ENCODE data around the gene PRUNE2.

The PRUNE2 gene

DNA sequence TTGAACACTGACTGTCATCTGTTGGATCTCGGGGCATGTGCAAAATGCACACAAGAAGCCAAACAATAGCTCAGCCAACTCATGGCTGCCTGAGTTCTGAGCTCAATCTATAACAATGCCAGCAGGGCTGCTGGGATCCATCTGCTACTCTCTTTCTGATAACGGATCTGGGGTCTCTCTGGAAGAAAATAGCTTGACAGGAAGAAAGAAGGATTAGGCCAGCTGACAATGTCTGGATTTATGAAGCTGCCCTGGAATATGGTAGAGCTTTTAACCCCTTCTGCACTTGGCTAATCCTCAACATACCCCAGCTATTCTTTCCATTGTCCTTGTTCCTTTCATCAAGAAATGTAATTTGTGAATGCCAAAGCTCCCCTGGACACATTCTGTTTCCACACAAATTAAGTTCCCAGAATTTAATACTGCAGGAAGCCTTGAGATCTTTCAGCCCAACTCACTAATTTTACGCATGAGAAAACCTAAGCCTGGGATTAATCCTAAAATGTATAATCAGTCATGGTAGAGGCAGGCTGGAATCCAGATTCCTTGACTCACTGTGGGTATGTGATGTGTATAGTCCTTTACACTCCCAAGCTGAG, 204.4 kb downstream of the PRUNE2 start:
- H3K27me3 ChIP-seq (replicated peaks in 2 of 5; ENCODE audit: control insufficient read depth in 4 of 5, insufficient read depth in 5 of 5, low read length in 4 of 5): peaks cover 0 to 5% (median 2%) of the 10 kb centered on the region in 5 experiments
- CTCF ChIA-PET: interaction anchor here (0.8 to 6.7 kb wide), 8 partner anchors 9 to 294 kb away, joined by 3 to 75 read pairs (median 3); no protein-coding TSS in a partner anchor
- no peaks in the 10 kb centered on the region for H3K9me3 ChIP-seq (ENCODE audit: control extremely low read depth in 1 of 5, control insufficient read depth in 4 of 5, insufficient read depth in 2 of 5, low read depth in 1 of 5, low read length in 4 of 5)
- H3K36me3 ChIP-seq (ENCODE audit: control insufficient read depth in 4 of 4, insufficient read depth in 4 of 4, low read length in 3 of 4): no peaks in the 10 kb centered on the region
- no peak for DNase-seq
- POLR2A ChIA-PET: no interaction called here
- no peak overlapping the region for H3K27ac ChIP-seq (ENCODE audit: insufficient read depth in 1 of 2, low read depth in 1 of 2, low read length in 2 of 2, poor library complexity in 1 of 2, severe bottlenecking in 2 of 2)
- peaks cover 0 to 5% (median 2%) of the 10 kb centered on the region in 4 experiments for H3K4me1 ChIP-seq (ENCODE audit: control extremely low read depth in 1 of 4, control insufficient read depth in 4 of 4, insufficient read depth in 4 of 4, low read length in 3 of 4)
- WGBS (ENCODE audit: insufficient coverage): 100% methylated on average over 2 of the region's 3 CpGs
- H3K4me3 ChIP-seq (ENCODE audit: control insufficient read depth in 1 of 7, extremely low read depth in 1 of 7, insufficient read depth in 4 of 7, low read depth in 2 of 7, low read length in 6 of 7): no peak overlapping the region

DNA sequence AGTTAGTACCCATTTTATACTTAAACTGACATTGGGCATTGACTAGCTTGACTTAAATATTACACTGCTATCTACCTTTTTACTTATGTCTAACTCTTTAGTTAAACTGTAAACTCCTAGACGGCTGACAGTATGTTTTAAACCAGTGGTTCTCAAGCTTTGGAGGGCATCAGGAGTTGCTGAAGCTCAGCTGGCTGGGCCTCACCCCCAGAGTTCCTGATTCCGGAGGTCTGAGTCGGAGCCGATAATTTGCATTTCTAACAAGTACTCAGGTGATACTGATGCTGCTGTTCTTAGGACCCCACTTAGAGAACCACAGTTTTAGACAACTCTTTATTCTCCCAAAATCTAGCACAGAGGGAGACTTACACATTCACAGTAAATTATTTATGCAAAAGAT, 205.0 kb downstream of the PRUNE2 start:
- 100% methylated on average over 1 of the region's 4 CpGs for WGBS (ENCODE audit: insufficient coverage)
- ChIA-PET CTCF (interaction anchor here (0.8 to 6.7 kb wide), 9 partner anchors 9 to 297 kb away, joined by 3 to 75 read pairs (median 3); no protein-coding TSS in a partner anchor), POLR2A (no interaction called here)
- Histone ChIP-seq H3K9me3 (ENCODE audit: control extremely low read depth in 1 of 5, control insufficient read depth in 4 of 5, insufficient read depth in 2 of 5, low read depth in 1 of 5, low read length in 4 of 5) (no peaks in the 10 kb centered on the region), H3K36me3 (ENCODE audit: control insufficient read depth in 4 of 4, insufficient read depth in 4 of 4, low read length in 3 of 4) (no peaks in the 10 kb centered on the region), H3K4me1 (ENCODE audit: control extremely low read depth in 1 of 4, control insufficient read depth in 4 of 4, insufficient read depth in 4 of 4, low read length in 3 of 4) (peaks cover 0 to 5% (median 2%) of the 10 kb centered on the region in 4 experiments), H3K4me3 (ENCODE audit: control insufficient read depth in 1 of 7, extremely low read depth in 1 of 7, insufficient read depth in 4 of 7, low read depth in 2 of 7, low read length in 6 of 7) (no peak overlapping the region), H3K27me3 (replicated peaks in 2 of 5; ENCODE audit: control insufficient read depth in 4 of 5, insufficient read depth in 5 of 5, low read length in 4 of 5) (peaks cover 0 to 3% (median 0%) of the 10 kb centered on the region in 5 experiments), H3K27ac (ENCODE audit: insufficient read depth in 1 of 2, low read depth in 1 of 2, low read length in 2 of 2, poor library complexity in 1 of 2, severe bottlenecking in 2 of 2) (no peak overlapping the region)
- DNase-seq: no peak

DNA sequence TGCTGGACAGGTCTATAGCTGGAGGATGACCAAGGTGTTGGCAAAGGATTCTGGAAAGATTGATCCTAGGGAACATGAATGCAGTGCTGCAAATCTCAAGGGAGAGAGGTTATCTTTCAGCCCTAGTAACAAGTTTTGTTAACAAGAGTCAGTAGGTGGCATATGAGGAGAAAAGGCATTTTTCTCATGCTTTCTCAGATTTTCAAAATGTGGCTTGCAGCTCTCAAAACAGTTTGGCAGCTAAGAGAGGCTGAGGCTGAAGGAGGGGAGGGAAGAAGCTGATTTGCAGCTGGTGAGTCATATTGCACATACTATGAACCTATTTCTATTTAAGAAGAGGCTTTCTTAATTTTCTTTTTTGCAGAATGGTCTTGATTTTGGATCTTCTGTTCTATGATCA, 205.9 kb downstream of the PRUNE2 start:
- Histone ChIP-seq H3K27me3 (replicated peaks in 2 of 5; ENCODE audit: control insufficient read depth in 4 of 5, insufficient read depth in 5 of 5, low read length in 4 of 5) (no peaks in the 10 kb centered on the region), H3K4me1 (ENCODE audit: control extremely low read depth in 1 of 4, control insufficient read depth in 4 of 4, insufficient read depth in 4 of 4, low read length in 3 of 4) (peaks cover 0 to 3% (median 2%) of the 10 kb centered on the region in 4 experiments), H3K27ac (ENCODE audit: insufficient read depth in 1 of 2, low read depth in 1 of 2, low read length in 2 of 2, poor library complexity in 1 of 2, severe bottlenecking in 2 of 2) (no peak overlapping the region), H3K36me3 (ENCODE audit: control insufficient read depth in 4 of 4, insufficient read depth in 4 of 4, low read length in 3 of 4) (no peaks in the 10 kb centered on the region), H3K9me3 (ENCODE audit: control extremely low read depth in 1 of 5, control insufficient read depth in 4 of 5, insufficient read depth in 2 of 5, low read depth in 1 of 5, low read length in 4 of 5) (no peaks in the 10 kb centered on the region), H3K4me3 (ENCODE audit: control insufficient read depth in 1 of 7, extremely low read depth in 1 of 7, insufficient read depth in 4 of 7, low read depth in 2 of 7, low read length in 6 of 7) (no peak overlapping the region)
- DNase-seq: peak in 2 of 3 donors; percentile 23 to 57
- ChIA-PET POLR2A (no interaction called here), CTCF (interaction anchor here (1.0 to 1.4 kb wide), 9 partner anchors 8 to 299 kb away, joined by 3 to 5 read pairs (median 4); no protein-coding TSS in a partner anchor)

DNA sequence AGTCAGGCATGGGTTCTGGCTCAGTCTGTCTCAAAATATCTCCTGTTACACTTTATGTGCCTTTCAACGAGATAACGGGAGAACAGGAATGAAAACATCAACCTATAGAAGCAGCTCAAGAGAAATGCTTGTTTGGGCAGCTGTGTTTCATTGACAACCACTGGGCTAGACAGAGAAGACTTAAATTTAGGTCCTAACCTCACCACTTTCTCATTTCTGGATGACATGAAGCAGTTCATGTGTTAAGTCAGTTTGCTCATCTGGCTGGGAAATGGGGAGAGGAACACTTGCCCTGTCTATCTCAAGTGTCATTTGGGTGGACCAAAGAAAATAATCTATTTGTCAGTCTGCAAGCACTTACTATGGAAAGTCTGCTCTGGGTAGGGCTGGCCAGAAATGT, 208.4 kb downstream of the PRUNE2 start:
- Histone ChIP-seq H3K27me3 (replicated peaks in 2 of 5; ENCODE audit: control insufficient read depth in 4 of 5, insufficient read depth in 5 of 5, low read length in 4 of 5) (no peaks in the 10 kb centered on the region), H3K27ac (ENCODE audit: insufficient read depth in 1 of 2, low read depth in 1 of 2, low read length in 2 of 2, poor library complexity in 1 of 2, severe bottlenecking in 2 of 2) (no peak overlapping the region), H3K4me3 (ENCODE audit: control insufficient read depth in 1 of 7, extremely low read depth in 1 of 7, insufficient read depth in 4 of 7, low read depth in 2 of 7, low read length in 6 of 7) (no peak overlapping the region), H3K4me1 (ENCODE audit: control extremely low read depth in 1 of 4, control insufficient read depth in 4 of 4, insufficient read depth in 4 of 4, low read length in 3 of 4) (peaks cover 0 to 7% (median 5%) of the 10 kb centered on the region in 4 experiments), H3K36me3 (ENCODE audit: control insufficient read depth in 4 of 4, insufficient read depth in 4 of 4, low read length in 3 of 4) (no peaks in the 10 kb centered on the region), H3K9me3 (ENCODE audit: control extremely low read depth in 1 of 5, control insufficient read depth in 4 of 5, insufficient read depth in 2 of 5, low read depth in 1 of 5, low read length in 4 of 5) (no peaks in the 10 kb centered on the region)
- no peak for DNase-seq
- WGBS (ENCODE audit: insufficient coverage): 83% methylated on average over 2 of the region's 2 CpGs
- ChIA-PET CTCF (no interaction called here), POLR2A (no interaction called here)

DNA sequence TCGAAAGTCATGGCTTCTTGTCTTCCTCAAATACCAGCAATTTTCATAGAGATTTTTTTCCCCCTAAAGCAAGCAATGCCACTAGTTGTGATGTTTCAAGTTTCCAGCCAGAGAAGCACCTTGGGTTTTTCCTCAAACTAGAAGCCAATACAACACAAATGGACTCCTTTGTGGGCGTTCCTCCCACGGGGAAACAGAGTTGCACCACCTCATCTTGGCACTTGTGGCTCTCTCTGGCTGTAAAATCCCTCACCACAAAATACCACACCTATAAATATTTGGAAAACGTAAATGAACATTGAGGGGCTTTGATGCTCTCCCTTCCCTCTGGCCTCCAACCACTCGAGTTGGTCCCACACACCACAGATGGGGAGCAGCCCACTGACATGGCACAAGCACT, 208.8 kb downstream of the PRUNE2 start:
- ChIA-PET POLR2A (no interaction called here), CTCF (no interaction called here)
- Histone ChIP-seq H3K36me3 (ENCODE audit: control insufficient read depth in 4 of 4, insufficient read depth in 4 of 4, low read length in 3 of 4) (no peaks in the 10 kb centered on the region), H3K27ac (ENCODE audit: insufficient read depth in 1 of 2, low read depth in 1 of 2, low read length in 2 of 2, poor library complexity in 1 of 2, severe bottlenecking in 2 of 2) (no peak overlapping the region), H3K4me1 (ENCODE audit: control extremely low read depth in 1 of 4, control insufficient read depth in 4 of 4, insufficient read depth in 4 of 4, low read length in 3 of 4) (peaks cover 0 to 10% (median 6%) of the 10 kb centered on the region in 4 experiments), H3K27me3 (replicated peaks in 2 of 5; ENCODE audit: control insufficient read depth in 4 of 5, insufficient read depth in 5 of 5, low read length in 4 of 5) (no peaks in the 10 kb centered on the region), H3K4me3 (ENCODE audit: control insufficient read depth in 1 of 7, extremely low read depth in 1 of 7, insufficient read depth in 4 of 7, low read depth in 2 of 7, low read length in 6 of 7) (no peak overlapping the region), H3K9me3 (ENCODE audit: control extremely low read depth in 1 of 5, control insufficient read depth in 4 of 5, insufficient read depth in 2 of 5, low read depth in 1 of 5, low read length in 4 of 5) (no peaks in the 10 kb centered on the region)
- 94% methylated on average over 5 of the region's 5 CpGs for WGBS (ENCODE audit: insufficient coverage)
- DNase-seq: no peak

DNA sequence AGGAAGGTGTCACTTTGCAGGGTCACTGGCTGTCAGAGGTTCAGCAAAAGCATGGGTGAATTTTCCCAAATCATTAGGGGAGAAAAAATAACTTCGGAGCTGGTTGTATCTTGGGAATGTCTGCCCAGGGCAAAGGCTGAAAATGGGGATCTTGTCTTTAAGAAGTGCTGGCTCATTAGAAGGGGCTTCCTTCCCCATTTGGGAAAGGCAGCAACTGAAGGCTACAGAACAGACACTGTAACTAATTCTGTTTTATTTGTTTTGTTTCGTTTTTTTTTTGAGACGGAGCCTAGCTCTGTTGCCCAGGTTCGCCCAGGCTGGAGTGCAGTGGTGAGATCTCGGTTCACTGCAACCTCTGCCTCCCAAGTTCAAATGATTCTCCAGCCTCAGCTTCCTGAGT, 212.0 kb downstream of the PRUNE2 start:
- Histone ChIP-seq H3K36me3 (ENCODE audit: control insufficient read depth in 4 of 4, insufficient read depth in 4 of 4, low read length in 3 of 4) (no peaks in the 10 kb centered on the region), H3K4me1 (ENCODE audit: control extremely low read depth in 1 of 4, control insufficient read depth in 4 of 4, insufficient read depth in 4 of 4, low read length in 3 of 4) (peaks cover 9 to 12% (median 10%) of the 10 kb centered on the region in 4 experiments), H3K4me3 (ENCODE audit: control insufficient read depth in 1 of 7, extremely low read depth in 1 of 7, insufficient read depth in 4 of 7, low read depth in 2 of 7, low read length in 6 of 7) (peak overlapping the region in 1 of 7 experiments; percentile 21), H3K9me3 (ENCODE audit: control extremely low read depth in 1 of 5, control insufficient read depth in 4 of 5, insufficient read depth in 2 of 5, low read depth in 1 of 5, low read length in 4 of 5) (no peaks in the 10 kb centered on the region), H3K27me3 (replicated peaks in 2 of 5; ENCODE audit: control insufficient read depth in 4 of 5, insufficient read depth in 5 of 5, low read length in 4 of 5) (peaks cover 0 to 4% (median 0%) of the 10 kb centered on the region in 5 experiments), H3K27ac (ENCODE audit: insufficient read depth in 1 of 2, low read depth in 1 of 2, low read length in 2 of 2, poor library complexity in 1 of 2, severe bottlenecking in 2 of 2) (no peak overlapping the region)
- WGBS (ENCODE audit: insufficient coverage): 13% methylated on average over 5 of the region's 5 CpGs
- ChIA-PET CTCF (interaction anchor here (0.9 to 4.2 kb wide), 5 partner anchors 10 to 291 kb away, joined by 3 to 28 read pairs (median 6); no protein-coding TSS in a partner anchor), POLR2A (no interaction called here)
- peak in 2 of 3 donors; percentile 28 to 43 for DNase-seq

DNA sequence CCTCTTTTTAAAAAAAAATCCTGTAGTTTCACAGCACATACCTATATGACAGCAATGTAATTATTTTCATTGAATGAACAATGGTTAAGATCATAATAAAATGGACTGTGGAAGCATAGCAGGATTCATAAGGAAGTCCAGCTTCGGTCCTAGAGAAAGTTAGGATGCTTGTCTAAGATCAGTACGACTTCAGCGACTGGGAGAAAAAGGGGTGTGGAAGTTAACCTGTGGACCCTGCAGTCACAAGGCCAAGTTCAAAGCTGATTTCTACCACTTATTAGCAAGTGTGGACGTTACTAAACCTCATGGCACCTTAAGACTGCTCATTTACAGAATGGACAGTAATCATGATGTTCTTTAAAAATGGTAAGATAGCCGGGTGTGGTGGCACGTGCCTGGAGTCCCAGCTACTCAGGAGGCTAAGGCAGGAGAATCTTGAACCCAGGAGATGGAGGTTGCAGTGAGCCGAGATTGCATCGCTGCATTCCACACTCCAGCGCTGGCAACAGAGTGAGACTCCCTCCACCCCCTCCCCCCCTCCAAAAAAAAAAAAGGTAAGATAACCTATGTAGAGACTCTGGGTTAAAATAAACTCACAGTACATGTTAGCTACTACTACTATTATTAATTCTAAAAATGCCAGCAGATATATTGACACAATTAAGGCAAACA, 213.3 kb downstream of the PRUNE2 start:
- DNase-seq: no peak
- H3K4me3 ChIP-seq (ENCODE audit: control insufficient read depth in 1 of 7, extremely low read depth in 1 of 7, insufficient read depth in 4 of 7, low read depth in 2 of 7, low read length in 6 of 7): peak overlapping the region in 1 of 7 experiments; percentile 65
- ChIA-PET CTCF (interaction anchor here (1.7 to 4.2 kb wide), 3 partner anchors 7 to 246 kb away, joined by 5 to 28 read pairs (median 6); no protein-coding TSS in a partner anchor), POLR2A (no interaction called here)
- no peaks in the 10 kb centered on the region for H3K36me3 ChIP-seq (ENCODE audit: control insufficient read depth in 4 of 4, insufficient read depth in 4 of 4, low read length in 3 of 4)
- H3K4me1 ChIP-seq (ENCODE audit: control extremely low read depth in 1 of 4, control insufficient read depth in 4 of 4, insufficient read depth in 4 of 4, low read length in 3 of 4): peaks cover 9 to 12% (median 10%) of the 10 kb centered on the region in 4 experiments
- no peaks in the 10 kb centered on the region for H3K9me3 ChIP-seq (ENCODE audit: control extremely low read depth in 1 of 5, control insufficient read depth in 4 of 5, insufficient read depth in 2 of 5, low read depth in 1 of 5, low read length in 4 of 5)
- WGBS (ENCODE audit: insufficient coverage): 94% methylated on average over 3 of the region's 9 CpGs
- H3K27ac ChIP-seq (ENCODE audit: insufficient read depth in 1 of 2, low read depth in 1 of 2, low read length in 2 of 2, poor library complexity in 1 of 2, severe bottlenecking in 2 of 2): no peak overlapping the region
- peaks cover 0 to 4% (median 0%) of the 10 kb centered on the region in 5 experiments for H3K27me3 ChIP-seq (replicated peaks in 2 of 5; ENCODE audit: control insufficient read depth in 4 of 5, insufficient read depth in 5 of 5, low read length in 4 of 5)

All from common myeloid progenitor, CD34-positive (primary cell).